Epithelial cell of esophagus (primary cell): ENCODE measurements around the gene CYP27A1.

Experiments
- DNase-seq: peaks from one replicate; pipeline ENCODE4 v3.0.0; 2010; ENCODE audit warnings: low read depth
- H3K4me3 ChIP-seq: 2 replicates; pipeline ENCODE4 v1.5.1; 2011; ENCODE audit warnings: mild to moderate bottlenecking, low read length, control low read depth
- CTCF ChIP-seq: IDR thresholded peaks from 2 replicates; pipeline ENCODE4 v1.5.1; 2011; ENCODE audit warnings: low read depth, mild to moderate bottlenecking, low read length, control low read depth, inconsistent platforms; ENCODE audit not compliant: insufficient read depth; ENCODE audit errors: missing control alignments

The CYP27A1 gene

GRCh38 chr2:218810256-218810655, 28.3 kb downstream of the CYP27A1 start:
- no peak overlapping the region for H3K4me3 ChIP-seq
- no peak for DNase-seq
- no peak for TF ChIP-seq CTCF

DNA sequence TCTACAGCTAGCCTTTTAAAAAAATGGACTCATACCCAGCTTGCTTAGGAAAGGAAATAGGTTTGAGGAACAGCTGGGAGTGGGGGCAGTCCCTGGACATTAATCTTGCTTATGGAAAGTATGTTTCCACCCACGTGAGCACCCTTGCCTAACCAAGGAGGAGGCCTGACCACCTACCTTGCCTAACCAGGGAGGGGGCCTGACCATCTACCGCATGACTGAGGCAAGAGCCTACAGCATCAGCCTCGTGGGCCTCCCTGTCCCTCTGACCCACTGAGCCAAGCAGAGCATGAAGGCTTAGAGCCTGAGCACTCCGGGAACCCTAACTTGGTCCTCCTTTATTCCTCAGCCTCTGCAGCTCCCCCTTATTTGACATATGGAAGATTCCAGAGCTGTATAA, 29.4 kb downstream of the CYP27A1 start:
- no peak for TF ChIP-seq CTCF
- no peak for DNase-seq
- no peak overlapping the region for H3K4me3 ChIP-seq

DNA sequence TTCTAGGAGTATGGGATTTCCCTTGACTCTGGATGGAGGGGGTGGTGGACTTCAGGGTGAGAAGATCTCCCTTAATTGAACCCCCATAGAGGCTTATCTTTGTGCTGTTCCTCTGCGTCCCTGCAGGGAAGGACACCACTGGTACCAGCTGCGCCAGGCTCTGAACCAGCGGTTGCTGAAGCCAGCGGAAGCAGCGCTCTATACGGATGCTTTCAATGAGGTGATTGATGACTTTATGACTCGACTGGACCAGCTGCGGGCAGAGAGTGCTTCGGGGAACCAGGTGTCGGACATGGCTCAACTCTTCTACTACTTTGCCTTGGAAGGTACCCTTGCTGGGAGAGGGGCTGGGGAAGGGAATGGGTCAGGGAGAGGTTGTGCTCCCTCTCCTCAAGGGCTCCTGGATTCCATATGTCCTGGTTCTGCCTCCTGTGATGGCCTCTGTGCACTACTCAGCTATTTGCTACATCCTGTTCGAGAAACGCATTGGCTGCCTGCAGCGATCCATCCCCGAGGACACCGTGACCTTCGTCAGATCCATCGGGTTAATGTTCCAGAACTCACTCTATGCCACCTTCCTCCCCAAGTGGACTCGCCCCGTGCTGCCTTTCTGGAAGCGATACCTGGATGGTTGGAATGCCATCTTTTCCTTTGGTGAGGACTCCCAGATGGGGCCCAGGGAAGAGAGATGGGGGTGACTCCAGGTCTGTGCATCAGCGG, 30.3 kb downstream of the CYP27A1 start:
- TF ChIP-seq CTCF: no peak
- no peak for DNase-seq
- H3K4me3 ChIP-seq: no peak overlapping the region

GRCh38 chr2:218812861-218813260, 30.9 kb downstream of the CYP27A1 start:
- no peak for TF ChIP-seq CTCF
- H3K4me3 ChIP-seq: no peak overlapping the region
- no peak for DNase-seq

GRCh38 chr2:218813771-218814460, 32.0 kb downstream of the CYP27A1 start:
- TF ChIP-seq CTCF: no peak
- H3K4me3 ChIP-seq: no peak overlapping the region
- no peak for DNase-seq

- no peak for DNase-seq
- TF ChIP-seq CTCF: no peak
- H3K4me3 ChIP-seq: no peak overlapping the region
These were observed 32.7 kb downstream of the CYP27A1 start for GRCh38 chr2:218814540-218815243.

DNA sequence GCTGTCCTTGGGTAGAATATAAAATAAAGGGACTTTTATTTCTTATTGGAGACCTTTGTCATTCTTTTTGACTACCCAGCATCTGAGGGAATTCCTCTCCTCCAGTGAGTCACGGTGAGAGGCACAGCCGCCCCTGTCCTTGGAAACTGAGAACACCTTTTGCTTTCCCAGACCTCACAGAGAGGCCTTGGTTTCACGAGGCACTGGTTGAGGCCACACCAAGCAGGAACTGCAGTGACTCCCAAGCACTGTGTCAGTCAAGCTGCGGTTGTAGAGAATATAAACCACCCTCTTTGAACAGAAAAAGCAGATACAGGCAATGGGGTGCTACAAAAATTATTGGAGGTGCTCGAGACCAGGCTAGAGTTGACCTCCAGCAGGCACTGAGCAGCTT, 33.3 kb downstream of the CYP27A1 start:
- no peak for DNase-seq
- no peak for TF ChIP-seq CTCF
- no peak overlapping the region for H3K4me3 ChIP-seq
